GM12892 (cell line): ENCODE measurements around the gene TCF12.

Experiments used
- POLR2A ChIP-seq: IDR thresholded peaks from 2 replicates; pipeline ENCODE4 v1.6.1; 2011; ENCODE audit warnings: low read depth, low read length, control low read depth
- TAF1 ChIP-seq: IDR thresholded peaks from 2 replicates; pipeline ENCODE4 v1.6.1; 2011; ENCODE audit warnings: low read depth, mild to moderate bottlenecking, control low read depth, low read length, borderline replicate concordance

DNA sequence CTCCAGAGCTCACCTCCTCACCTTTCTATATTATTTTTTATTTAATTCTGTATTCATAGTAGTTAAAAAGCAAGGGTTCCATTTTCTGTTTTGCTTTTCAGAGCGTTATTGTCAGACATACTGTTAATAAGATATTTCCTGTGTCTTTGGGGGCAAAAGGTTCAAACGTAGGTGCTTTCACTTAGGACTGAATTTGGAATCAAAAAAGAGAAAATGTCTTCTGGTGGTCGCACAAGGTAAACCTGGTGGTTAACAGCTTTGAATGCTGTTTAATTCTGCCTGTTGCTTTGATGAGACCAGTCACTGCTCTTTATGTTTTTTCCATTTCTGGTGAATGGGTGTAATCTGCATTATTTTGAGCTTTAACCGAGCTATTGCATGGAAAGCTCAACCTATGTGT is 212.5 kb downstream of the TCF12 start:
- TF ChIP-seq POLR2A (no peak), TAF1 (no peak)
